ENCODE measurements around the gene ARNT2.
A peak's percentile ranks its signal among the peaks of the same experiment; 100 is the strongest.

The ARNT2 gene

DNA sequence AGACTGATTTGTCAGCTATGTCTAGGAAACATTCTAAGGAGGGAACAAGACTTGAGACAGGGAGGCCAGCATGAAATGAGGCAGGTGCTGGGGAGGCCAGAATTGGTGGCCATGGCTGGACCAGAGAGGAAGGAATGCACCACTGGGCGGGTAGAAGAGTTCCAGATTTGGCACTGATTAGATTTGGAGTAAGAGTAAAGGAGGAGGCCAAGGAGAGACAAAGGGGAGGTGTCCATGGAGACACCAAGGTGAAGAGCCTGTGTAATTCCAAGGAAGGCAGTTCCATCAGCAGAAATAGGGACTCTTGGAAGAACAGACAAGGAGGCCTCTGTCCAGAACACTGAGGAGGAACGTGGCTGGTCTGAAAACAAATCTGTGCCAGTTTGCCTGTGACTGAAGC, 1.8 kb downstream of the ARNT2 start:
- no peak for DNase-seq (ENCODE audit: low read depth, low spot score)

DNA sequence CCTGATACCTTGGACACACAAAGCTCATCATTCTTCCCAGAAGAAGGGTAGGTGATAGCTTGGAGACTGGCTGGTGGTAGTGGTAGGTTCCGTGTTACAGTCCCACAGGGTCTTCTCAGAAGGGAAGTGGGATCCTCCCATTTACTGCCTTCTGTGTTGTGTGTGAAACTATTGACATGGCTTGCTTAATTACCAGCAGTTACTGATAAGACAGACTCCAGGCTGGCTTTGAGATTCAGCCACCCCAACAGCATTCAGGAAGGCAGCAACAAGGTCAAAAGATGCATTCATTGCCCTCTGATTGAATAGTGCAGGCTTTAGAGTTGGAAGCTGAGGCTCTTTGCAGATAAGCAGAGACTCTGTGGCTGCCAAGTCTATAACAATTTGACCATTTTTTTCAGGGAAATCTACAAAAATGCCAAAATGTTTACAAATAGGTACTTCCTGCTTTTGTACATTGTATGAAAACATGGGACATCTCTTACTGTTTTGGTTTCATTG, 7.7 kb downstream of the ARNT2 start:
- no peak for DNase-seq (ENCODE audit: low read depth, low spot score)

DNA sequence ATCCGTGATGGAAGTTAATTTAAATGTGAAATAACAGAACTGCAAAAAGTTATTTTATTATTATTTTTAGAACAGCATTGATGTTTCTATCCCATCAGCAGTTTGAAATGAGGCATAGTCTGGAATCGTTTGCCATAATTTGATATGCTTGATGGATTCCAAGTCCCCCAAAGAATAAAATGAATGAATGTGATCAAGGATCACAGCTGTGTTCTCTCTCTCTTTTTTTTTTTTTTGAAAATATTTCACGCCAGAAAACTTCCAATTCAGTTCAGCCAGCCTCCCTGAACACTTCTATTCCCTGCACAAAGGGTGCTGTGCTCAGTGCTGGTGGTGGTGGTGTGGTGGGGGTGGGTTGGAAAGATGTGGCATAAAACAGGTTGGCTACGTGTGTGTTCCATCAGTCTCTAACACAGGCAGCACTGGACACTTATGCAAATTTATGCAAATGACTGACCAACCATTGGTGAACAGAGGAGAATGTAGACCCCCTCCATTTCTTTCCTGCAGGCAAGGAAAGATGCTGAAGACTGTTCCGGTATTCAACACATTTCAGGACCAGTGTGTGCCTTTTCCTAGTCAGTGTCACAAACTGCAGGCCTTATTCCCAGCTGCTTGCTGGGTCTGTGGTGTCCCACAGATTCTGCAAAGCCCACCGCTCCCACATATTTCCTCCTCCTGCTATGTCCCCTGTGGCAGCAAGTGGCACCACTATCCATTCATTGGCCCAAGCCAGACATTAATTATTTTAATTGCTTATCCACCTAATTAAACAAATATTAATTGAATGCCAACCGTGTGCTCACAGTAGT, 10.6 kb downstream of the ARNT2 start:
- DNase-seq (ENCODE audit: low read depth, low spot score), result no peak

DNA sequence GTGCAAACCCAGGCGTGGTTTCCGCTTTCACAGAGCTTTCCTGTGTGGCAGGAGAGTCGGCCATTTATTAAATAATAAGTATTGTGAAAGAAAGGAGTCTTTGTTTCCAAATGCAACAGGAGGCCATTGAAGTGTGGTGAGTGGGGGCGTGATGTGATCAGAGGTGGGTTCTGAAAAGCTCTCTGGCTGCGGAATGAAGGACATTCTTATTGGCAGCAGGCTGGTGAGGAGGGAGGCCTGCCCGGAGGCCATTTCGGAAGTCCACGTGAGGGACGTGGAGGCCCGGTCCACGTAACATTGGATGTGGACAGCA, 11.1 kb downstream of the ARNT2 start:
- DNase-seq (ENCODE audit: low read depth, low spot score), result no peak

DNA sequence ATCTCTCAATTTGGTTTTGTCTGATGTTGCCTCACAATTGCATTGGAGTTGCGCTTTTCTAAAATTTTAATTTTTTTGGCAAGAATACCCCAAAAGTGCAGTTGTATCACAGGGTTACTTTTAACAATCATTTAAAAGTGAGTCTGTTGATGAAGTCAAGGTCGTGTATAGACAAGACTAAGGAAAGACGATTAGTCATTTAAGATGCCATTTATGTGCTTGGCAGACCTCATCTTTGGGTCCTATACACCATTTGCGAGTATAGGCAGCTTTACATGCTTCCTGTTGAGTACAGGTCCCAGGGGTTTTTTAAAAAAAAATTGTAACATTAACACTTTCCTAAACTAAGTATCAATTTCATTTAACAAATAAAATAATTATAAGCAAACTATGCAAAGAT, 12.5 kb downstream of the ARNT2 start:
- no peak for DNase-seq (ENCODE audit: low read depth, low spot score)

DNA sequence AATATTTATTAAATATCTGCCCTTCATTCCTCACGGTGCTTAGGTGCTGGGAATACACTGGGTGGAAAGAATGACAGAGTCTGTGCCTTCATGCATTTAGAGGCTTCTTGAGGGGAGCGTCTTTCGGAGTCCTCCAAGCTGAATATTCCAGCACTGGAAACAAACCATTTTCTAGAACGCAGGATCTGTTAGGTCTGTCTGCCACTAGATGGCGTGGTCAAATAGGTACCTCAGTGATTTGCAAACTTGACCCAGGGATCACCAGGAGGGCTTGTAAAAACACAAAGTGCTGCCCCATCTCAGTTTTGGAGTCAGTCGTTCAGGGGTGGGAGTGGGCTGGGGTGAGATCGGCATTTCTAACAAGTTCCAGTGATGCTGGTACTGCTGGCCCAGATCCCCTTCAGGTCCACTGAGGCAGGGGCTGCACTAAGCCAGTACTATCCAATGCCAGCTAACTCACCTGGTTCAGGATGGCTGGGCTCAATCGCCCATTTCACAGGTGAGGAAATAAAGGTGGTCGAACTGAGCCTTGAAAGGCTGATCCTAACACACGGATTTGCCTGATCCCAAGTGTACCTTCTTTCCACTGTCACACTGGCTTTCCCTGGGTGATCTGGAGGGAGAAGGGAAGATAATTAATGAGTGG, 14.8 kb downstream of the ARNT2 start:
- peak; percentile 62 for DNase-seq (ENCODE audit: low read depth, low spot score)

DNA sequence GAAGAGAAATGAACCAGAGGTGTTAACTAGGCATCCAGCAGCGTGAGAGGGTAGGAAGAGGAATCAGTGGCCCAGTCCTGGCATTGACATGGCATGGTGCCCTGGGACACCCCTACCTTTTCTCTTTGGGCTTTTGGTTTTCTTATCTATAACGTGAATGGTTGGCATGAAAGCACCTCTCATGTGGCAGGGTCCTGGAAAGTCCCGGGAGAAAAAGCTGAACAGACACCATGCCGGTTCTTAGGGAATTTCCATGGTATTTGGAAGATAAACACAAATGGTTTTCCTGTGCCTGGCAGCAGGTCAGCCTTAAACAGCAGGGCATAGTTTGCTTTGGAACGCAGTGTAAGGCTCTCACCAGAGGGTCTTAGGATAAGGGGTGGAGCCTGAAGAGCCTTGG, 15.4 kb downstream of the ARNT2 start:
- DNase-seq (ENCODE audit: low read depth, low spot score), result peak; percentile 79

DNA sequence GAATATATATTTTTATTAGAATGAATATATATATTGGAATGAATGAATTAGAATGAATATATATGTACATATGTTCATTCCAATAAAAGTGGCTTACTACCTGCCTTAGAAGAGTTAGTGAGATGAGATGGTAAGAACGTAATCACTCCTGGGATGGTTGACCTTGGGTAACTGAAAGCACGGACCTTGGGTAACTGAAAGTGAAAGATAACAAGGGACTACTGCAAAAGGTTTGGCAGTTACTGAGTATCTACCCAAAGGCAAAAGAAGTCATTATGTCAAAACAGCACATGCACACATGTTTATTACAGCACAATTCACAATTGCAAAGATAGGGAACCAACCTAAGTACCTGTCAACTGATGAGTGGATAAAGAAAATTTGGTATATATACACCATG, 16.5 kb downstream of the ARNT2 start:
- DNase-seq (ENCODE audit: low read depth, low spot score), result no peak

DNA sequence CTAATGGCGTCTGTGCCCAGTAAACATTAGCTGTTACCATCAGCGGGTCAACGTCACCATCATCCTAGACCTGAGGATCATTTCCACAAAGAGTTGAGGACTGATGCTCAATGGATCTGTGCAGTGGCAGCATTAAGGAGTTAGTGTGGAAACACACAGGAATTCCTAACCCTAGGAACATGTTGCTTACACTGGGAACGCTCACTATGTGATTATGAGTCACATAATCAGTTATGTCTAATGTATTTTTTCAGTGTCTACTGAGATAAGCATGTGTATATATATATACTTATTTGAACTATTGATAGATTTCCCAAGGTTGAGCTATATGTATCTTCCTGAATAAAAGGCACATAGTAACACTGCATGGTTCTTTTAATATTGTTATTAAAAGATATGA, 19.0 kb downstream of the ARNT2 start:
- DNase-seq (ENCODE audit: low read depth, low spot score), result peak; percentile 31

DNA sequence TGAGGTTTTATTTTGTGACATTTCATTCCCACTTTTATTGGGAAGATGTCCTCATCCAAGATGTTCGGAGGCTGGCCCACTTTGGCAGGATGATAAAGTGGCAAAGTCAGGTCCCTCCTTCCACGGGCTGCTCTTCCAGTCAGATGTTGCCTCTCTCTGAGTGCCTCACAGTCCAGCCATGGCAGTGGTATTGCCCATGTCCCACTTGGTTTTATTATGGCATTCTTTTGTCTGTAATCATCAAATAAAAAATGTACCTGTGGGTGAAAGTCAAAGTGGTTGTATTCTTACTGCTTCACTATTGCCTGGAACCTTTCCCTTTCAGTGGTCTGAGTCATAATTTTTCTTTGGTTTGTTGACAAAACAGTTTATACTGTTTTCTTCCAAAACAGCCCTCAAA, 20.2 kb downstream of the ARNT2 start:
- DNase-seq (ENCODE audit: low read depth, low spot score), result peak; percentile 75

DNA sequence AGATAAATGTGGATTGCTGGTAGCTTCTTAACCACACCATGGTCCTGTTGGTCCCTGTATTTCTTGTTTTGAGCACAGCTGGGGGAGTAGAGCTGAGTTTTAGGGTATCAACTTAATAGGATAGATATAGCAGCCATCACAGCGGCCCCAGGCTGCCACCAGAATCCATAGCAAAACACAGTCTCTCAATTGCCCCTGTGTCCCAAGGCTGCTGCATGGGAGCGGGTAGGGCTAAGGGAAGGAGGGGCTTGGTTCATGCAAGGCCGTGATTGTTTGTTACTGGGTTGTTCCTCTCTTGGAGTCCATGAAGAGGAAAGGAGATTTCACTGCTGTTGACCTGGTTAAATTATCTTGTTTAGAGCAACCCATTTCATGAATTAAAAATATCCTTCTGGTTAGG, 22.1 kb downstream of the ARNT2 start:
- DNase-seq (ENCODE audit: low read depth, low spot score), result no peak

DNA sequence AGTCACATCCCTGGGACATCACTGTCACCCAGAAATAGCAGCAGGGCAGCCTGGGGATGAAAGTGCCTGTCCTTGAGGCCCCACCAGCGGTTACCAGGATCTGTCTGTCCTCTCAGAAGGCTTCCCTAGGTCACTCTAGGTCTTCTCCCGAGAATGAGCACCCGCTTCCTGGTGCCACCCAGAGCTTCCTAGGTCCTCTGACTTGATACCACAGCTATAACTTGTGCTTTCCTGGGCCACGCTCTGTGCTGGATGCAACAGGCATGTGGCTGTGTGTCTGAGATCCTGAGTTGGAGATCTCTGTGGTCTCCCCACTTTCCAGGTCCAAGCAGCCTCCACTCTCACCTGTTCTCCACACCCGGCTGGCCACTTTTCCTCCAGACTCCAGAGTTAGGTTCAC, 25.8 kb downstream of the ARNT2 start:
- DNase-seq (ENCODE audit: low read depth, low spot score), result no peak

DNA sequence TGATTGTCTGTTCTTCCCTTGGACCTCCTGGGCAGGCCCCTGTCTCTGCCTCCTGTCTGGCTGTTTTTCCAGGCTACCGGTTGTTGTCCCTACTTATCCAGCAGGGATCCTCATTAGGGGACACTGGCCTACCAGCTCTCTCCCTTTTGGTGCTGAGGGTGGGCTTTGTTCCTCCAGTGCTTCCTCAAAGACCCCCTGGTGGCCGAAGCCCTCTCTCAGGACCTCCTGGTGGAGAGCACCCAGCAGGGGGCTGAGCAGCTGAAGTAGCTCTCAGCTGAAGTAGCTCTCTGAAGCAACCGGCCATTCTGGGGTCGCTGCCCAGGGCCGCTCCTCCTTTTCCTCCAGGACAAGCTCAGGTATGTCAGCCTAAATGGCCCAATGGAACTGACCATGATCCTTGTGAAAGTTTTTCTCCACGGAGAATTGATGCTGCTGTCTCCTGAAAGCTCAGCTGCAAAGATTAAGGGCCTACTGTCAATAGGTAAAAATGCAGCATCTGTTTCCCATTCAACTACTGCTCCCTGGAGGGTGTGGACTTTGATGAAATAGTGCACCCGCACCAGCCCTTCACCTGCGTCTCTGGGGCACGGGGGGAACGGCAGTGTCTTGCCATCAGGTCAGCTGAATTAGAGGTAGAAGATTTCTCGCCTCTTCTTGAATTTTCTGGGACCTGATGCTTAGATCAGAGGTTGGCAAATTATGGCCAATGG, 27.6 kb downstream of the ARNT2 start:
- no peak for DNase-seq (ENCODE audit: low read depth, low spot score)

DNA sequence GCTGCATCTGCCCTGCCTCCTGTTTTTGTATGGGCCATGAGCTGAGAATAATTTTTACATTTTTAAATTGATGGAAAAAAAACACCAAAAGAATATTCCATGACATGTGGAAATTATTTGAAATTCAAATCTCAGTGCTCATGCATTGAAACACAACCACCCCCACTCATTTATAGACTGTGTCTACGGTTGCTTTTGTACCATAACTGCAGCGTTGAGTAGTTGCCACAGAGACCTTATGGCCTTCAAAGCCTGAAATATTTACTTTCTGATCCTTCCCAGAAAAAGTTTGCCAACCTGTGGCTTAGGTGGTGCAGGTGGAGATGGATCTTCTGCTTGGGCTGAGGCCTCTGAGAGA, 28.1 kb downstream of the ARNT2 start:
- DNase-seq (ENCODE audit: low read depth, low spot score), result no peak

DNA sequence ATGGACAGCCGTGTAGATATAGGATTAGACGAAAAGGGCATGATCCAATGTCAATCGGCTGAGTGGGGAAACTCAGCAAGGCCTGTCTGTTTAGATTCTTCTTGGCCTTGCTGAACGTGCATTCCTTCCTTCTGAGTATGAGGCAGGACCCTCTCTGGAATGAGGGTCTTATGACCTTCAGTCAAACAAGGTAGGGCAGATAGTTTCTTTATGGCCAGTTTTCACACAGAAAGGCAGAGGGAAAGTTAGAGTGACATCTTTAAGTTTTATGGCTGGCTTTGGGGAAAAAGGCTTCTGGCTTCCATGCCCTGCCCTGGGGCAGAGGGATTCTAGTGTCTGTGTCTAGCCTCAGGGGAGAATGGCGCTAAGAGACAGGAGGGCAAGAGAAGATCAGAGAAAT, 29.7 kb downstream of the ARNT2 start:
- DNase-seq (ENCODE audit: low read depth, low spot score), result no peak

DNA sequence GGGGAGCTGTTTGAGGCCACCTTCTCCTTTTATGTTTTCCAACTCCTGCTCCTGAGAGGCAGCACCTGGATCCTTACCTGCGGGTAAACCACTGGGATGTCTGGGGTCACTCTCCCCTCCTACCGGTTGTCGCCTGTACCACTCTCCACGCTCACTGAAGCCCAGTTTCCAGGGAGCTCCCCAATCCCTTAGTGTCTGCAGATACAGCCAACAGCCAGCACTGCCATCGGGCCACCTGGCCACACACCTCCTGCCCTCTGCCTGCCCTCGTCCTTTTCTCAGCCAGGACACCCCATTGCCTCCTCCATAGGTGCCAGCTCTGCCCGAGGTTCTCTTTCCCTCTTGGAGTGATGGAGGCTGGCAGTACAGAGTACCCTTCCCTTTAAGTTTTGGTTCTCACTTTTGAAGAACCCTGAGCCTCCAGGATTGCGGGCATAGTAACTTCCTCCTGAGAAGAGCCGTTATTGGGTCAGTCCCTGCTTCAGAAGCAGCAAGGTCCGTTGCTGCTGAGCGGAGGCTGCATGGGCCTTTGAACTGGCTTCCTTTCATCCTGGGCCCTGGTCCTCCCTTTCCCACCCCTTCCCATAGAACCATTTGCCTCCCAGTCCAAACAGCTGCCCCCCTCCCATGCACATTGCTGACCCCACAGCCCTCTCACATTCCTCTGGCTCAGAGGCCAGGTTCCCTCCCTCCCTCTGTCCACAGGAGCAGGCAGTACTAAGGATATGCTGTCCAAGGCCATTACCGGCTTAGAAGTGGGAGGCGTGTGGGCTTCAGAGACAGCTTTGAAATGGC, 30.9 kb downstream of the ARNT2 start:
- DNase-seq (ENCODE audit: low read depth, low spot score), result no peak

DNA sequence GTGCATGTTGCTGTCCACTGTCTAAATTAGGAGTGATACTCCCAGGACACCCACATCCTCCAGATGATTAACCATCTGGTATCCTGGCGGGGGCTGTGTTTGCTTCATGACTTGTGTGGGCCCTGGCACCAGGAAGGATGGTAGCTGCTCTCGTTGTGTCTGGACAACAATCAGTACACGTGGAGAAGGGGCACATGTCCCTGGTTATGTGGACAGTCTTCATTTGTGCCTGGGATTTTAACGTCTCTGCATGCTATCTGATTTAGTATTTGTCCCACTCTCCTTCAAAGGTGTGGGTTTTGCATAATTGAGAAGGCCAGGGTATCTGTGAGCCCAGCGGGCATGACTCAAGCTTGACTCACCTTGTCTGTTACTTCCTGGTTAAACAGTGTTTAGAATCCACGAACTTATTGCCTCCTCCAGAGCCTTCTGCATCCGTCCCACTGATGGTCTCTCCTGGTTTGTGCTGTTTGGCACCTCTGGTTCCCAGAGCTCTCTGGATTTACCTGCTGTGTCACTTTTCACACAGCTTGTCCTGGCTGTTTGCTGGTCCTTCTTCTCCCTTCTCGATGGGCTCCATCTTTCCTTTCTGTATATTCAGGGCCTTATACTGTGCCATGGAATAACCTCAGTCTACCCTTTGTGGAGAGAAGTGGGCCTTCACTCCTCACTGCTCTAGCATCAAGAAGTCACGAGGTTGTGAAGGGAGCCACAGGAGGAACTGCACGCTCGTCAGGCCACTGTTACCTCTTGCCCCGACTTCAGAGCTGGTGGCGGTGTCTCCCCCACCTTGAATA, 32.5 kb downstream of the ARNT2 start:
- peak; percentile 63 for DNase-seq (ENCODE audit: low read depth, low spot score)

DNA sequence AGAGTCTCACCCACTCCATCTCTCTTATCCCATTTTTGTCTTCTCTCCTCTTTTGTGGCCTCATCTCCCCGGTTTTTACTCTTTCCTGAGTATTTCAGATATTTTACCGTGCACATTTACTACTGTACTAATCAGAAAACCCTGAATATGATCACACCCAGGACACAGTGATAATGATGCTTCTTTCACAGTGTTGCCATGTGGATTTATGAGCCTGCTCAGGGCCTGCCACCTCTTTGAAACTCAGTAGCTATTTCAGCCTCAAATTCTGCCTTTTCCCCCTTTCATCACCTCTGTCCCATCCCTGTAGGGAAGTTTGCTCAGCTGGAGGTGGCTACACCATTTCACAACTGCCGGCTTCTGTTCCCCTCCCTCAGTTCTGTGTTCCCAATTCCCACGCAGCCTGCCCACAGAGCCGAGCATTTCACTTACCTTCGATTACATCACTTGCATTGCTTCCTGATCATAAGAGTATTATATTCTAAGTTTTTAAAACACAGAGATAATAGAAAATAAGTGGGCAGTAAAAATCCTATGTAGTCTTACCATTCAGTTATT, 33.2 kb downstream of the ARNT2 start:
- DNase-seq (ENCODE audit: low read depth, low spot score), result no peak

DNA sequence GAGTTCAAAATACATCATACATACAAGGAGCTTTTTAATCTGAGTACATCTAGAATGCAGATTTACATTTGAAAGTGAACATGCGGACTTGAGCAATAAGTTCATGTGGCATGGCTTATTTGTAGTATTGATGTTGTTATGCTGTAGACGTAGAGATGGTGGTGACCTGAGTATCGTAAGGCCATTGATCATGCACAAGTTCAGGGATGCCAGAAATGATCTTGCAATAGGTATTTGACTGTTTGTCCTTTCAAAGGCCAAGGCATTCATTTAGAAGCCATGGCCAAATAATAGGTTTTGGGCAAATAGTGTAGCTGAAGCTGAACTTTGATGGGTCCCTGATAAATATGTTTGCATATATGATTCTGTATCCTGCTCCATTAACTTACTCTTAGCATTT, 35.0 kb downstream of the ARNT2 start:
- no peak for DNase-seq (ENCODE audit: low read depth, low spot score)

DNA sequence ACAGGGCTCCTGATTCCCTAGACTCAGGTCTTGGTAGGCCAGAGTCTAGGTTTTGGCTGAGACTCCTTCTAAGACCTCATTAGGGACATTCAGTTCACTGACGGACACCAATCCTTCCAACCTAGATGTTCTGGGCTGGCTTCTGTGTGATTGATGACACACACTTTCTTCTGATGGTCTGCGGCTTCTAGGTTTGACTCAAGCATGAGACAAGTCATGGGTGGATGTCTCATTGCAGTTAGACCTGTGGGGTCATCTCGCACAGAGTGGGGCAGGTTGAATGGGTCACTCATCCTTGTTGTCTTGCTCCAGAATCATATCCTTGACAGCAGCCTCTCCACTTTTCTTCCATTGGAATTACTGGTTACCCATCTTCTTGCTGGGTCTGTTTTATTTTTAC, 35.8 kb downstream of the ARNT2 start:
- no peak for DNase-seq (ENCODE audit: low read depth, low spot score)

DNA sequence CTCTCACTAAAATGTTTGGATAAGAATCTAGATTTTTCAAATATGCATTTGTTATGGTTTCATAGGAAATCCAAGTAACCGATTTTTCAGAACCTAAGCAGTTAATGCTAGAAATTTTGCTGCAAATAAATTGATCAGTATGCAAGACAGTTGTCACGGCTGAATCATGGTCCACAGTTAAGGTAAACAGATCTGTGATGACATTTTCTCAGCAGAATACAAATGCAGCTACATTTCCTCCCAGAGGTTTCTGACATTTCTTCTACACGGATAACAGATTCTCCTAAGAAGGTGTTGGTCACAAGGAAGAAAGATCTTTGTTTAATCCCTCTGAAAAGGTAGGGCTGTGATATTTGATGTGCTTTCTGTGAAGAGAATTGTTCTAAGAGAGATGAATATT, 36.9 kb downstream of the ARNT2 start:
- DNase-seq (ENCODE audit: low read depth, low spot score), result no peak
